Measurements from ENCODE around the gene DLX4. TPM values are rescaled to one million over a fixed set of nuclear protein-coding genes. Genes with fewer than 3 reads are reported as not detected.

Gene DLX4
- total RNA-seq, 1 experiment from 2014 or later = 0.44 TPM

GRCh38 chr17:49968405-49969133 is 421 bp upstream of the DLX4 start:
- TF ChIP-seq EZH2 (IDR thresholded peaks at IDR 0.05; ENCODE audit: low read length, unreplicated experiment) (no peak), EZH2phosphoT487 (IDR thresholded peaks at IDR 0.05; ENCODE audit: borderline replicate concordance, low read length) (peak; percentile 87)
- ChIA-PET CTCF (no interaction called here), POLR2A (ENCODE audit: unreplicated experiment) (no interaction called here)
- Histone ChIP-seq H3K27me3 (ENCODE audit: low read length) (peaks cover 85% of the 10 kb centered on the region), H3F3A (ENCODE audit: low read length, unreplicated experiment) (no peaks in the 10 kb centered on the region), H3K4me1 (ENCODE audit: insufficient read depth, low read length) (no peaks in the 10 kb centered on the region), H3K9me2 (replicated peaks; ENCODE audit: low read length) (no peaks in the 10 kb centered on the region), H4K20me1 (ENCODE audit: low read length) (no peaks in the 10 kb centered on the region), H3K27ac (ENCODE audit: low read length) (no peak overlapping the region), H3K9ac (ENCODE audit: low read length) (no peak overlapping the region), H3K4me3 (ENCODE audit: low read length) (peak overlapping the region; percentile 60), H3K9me3 (ENCODE audit: low read length) (no peaks in the 10 kb centered on the region), H2AFZ (ENCODE audit: low read length) (peak overlapping the region; percentile 54), H3K4me2 (ENCODE audit: low read length) (peak overlapping the region; percentile 76), H3K36me3 (ENCODE audit: low read depth, low read length) (no peaks in the 10 kb centered on the region), H3K79me2 (ENCODE audit: low read length) (no peaks in the 10 kb centered on the region)
- DNase-seq = peak; percentile 71
- intact Hi-C loops (cut with micrococcal nuclease) = no loop called here
- no TSS peak for BruUV-seq (replicated peaks)
- ATAC-seq = peak; percentile 74

- Histone ChIP-seq H3K27me3 (ENCODE audit: low read length) (peaks cover 85% of the 10 kb centered on the region), H3K79me2 (ENCODE audit: low read length) (no peaks in the 10 kb centered on the region), H3K4me2 (ENCODE audit: low read length) (peak overlapping the region; percentile 76; the same call in 1 of the 2 replicates), H3K9me3 (ENCODE audit: low read length) (no peaks in the 10 kb centered on the region), H2AFZ (ENCODE audit: low read length) (no peak overlapping the region), H3K9me2 (replicated peaks; ENCODE audit: low read length) (no peaks in the 10 kb centered on the region), H3K4me3 (ENCODE audit: low read length) (no peak overlapping the region), H3K36me3 (ENCODE audit: low read depth, low read length) (no peaks in the 10 kb centered on the region), H3F3A (ENCODE audit: low read length, unreplicated experiment) (no peaks in the 10 kb centered on the region), H3K4me1 (ENCODE audit: insufficient read depth, low read length) (no peaks in the 10 kb centered on the region), H3K9ac (ENCODE audit: low read length) (no peak overlapping the region), H3K27ac (ENCODE audit: low read length) (no peak overlapping the region), H4K20me1 (ENCODE audit: low read length) (no peaks in the 10 kb centered on the region)
- ChIA-PET CTCF (interaction anchor here (1.2 kb wide), 1 partner anchor 27 kb away, joined by 3 read pairs; no protein-coding TSS in a partner anchor), POLR2A (ENCODE audit: unreplicated experiment) (interaction anchor here (0.6 kb wide), 1 partner anchor 42 kb away, joined by 12 read pairs; no protein-coding TSS in a partner anchor)
- TF ChIP-seq EZH2 (IDR thresholded peaks at IDR 0.05; ENCODE audit: low read length, unreplicated experiment) (no peak), EZH2phosphoT487 (IDR thresholded peaks at IDR 0.05; ENCODE audit: borderline replicate concordance, low read length) (no peak), CTCF (conservative IDR thresholded peaks at IDR 0.05; ENCODE audit: low read depth, low read length) (no peak)
- no TSS peak for BruUV-seq (replicated peaks)
- ATAC-seq (no peak), DNase-seq (no peak)
- intact Hi-C loops (cut with micrococcal nuclease) = no loop called here
These were observed 902 bp downstream of the DLX4 start for GRCh38 chr17:49969795-49970389.

GRCh38 chr17:49970498-49970897 is 1.5 kb downstream of the DLX4 start:
- Histone ChIP-seq H3K36me3 (ENCODE audit: low read depth, low read length) (no peaks in the 10 kb centered on the region), H3K9me2 (replicated peaks; ENCODE audit: low read length) (no peaks in the 10 kb centered on the region), H3K4me2 (ENCODE audit: low read length) (no peak overlapping the region), H3K79me2 (ENCODE audit: low read length) (no peaks in the 10 kb centered on the region), H3K27me3 (ENCODE audit: low read length) (peaks cover 81% of the 10 kb centered on the region), H4K20me1 (ENCODE audit: low read length) (no peaks in the 10 kb centered on the region), H3K4me3 (ENCODE audit: low read length) (no peak overlapping the region), H3K9me3 (ENCODE audit: low read length) (no peaks in the 10 kb centered on the region), H3F3A (ENCODE audit: low read length, unreplicated experiment) (no peaks in the 10 kb centered on the region), H2AFZ (ENCODE audit: low read length) (no peak overlapping the region), H3K9ac (ENCODE audit: low read length) (no peak overlapping the region), H3K4me1 (ENCODE audit: insufficient read depth, low read length) (no peaks in the 10 kb centered on the region), H3K27ac (ENCODE audit: low read length) (no peak overlapping the region)
- ATAC-seq = no peak
- ChIA-PET POLR2A (ENCODE audit: unreplicated experiment) (interaction anchor here (0.6 kb wide), 1 partner anchor 43 kb away, joined by 12 read pairs; no protein-coding TSS in a partner anchor), CTCF (interaction anchor here (1.2 kb wide), 1 partner anchor 26 kb away, joined by 3 read pairs; no protein-coding TSS in a partner anchor)
- DNase-seq = no peak
- TF ChIP-seq CTCF (conservative IDR thresholded peaks at IDR 0.05; ENCODE audit: low read depth, low read length) (no peak), EZH2 (IDR thresholded peaks at IDR 0.05; ENCODE audit: low read length, unreplicated experiment) (no peak), EZH2phosphoT487 (IDR thresholded peaks at IDR 0.05; ENCODE audit: borderline replicate concordance, low read length) (no peak)
- intact Hi-C loops (cut with micrococcal nuclease) = no loop called here
- BruUV-seq (replicated peaks) = no TSS peak
